ENCODE measurements around the gene RNU1-3.

DNA sequence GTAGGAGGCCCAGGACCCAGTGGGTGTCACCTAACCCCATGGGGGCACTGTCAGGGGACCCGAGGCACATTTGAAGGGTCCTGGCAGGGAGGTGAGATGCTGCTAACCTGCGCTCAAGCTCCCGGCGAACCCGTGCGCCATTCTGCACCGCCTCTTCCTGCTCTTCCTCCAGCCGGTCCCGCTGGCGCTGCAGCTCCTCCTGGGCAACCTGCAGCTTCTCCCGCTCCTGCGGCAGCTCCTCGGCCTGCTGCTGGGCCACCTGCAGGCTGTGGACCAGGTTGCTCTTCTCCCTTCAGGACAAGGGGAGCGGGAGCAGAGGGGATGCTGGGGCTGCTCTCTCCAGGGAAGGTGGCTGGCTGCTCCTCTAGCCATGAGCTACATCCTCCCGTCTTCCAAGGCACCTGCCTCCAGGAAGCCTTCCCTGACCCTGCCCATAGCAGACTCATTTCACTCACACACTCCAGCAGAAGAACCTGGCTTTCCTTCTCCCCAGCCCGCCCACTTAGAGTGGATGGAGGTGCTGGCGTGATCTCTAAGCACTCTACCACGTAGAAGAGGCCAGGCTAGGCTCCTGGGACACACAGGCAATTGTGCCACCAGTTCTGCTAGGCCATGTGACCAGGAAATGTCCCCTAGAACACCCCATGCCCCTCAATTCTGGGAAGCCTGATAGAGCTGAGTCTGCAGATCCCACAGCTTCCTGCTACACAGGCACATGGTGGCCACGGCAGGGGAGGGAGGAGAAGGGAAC, 38.2 kb downstream of the RNU1-3 start:
- TF ChIP-seq, protein P1, sequence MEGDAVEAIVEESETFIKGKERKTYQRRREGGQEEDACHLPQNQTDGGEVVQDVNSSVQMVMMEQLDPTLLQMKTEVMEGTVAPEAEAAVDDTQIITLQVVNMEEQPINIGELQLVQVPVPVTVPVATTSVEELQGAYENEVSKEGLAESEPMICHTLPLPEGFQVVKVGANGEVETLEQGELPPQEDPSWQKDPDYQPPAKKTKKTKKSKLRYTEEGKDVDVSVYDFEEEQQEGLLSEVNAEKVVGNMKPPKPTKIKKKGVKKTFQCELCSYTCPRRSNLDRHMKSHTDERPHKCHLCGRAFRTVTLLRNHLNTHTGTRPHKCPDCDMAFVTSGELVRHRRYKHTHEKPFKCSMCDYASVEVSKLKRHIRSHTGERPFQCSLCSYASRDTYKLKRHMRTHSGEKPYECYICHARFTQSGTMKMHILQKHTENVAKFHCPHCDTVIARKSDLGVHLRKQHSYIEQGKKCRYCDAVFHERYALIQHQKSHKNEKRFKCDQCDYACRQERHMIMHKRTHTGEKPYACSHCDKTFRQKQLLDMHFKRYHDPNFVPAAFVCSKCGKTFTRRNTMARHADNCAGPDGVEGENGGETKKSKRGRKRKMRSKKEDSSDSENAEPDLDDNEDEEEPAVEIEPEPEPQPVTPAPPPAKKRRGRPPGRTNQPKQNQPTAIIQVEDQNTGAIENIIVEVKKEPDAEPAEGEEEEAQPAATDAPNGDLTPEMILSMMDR (IDR thresholded peaks at IDR 0.05) = no peak
- TF ChIP-seq POLR2A (IDR thresholded peaks at IDR 0.05) = no peak

Measured in uterus (tissue), 2 donors.